Fibroblast of lung (primary cell): ENCODE measurements around the gene BOLA2B.
"Not testable (repeated sequence)": the region's sequence is repeated elsewhere in the genome, so short reads cannot be mapped to it uniquely, and the experiment has no call there.

Source experiments
- CTCF ChIP-seq, 2 donors: IDR thresholded peaks in 1 of 2; conservative IDR thresholded peaks in 1 of 2; 1 replicate in 1 of 2; 2 replicates in 1 of 2; pipeline ENCODE4 v1.5.1; 2011 to 2012; ENCODE audit warnings: low read length in 2 of 2, control low read depth in 1 of 2, inconsistent platforms in 1 of 2, low read depth in 1 of 2, mild to moderate bottlenecking in 1 of 2
- EZH2 ChIP-seq: IDR thresholded peaks from 2 replicates; pipeline ENCODE4 v1.5.1; 2012; ENCODE audit warnings: low read length, control low read depth, mild to moderate bottlenecking; ENCODE audit errors: missing control alignments

- not testable (repeated sequence) for TF ChIP-seq CTCF (conservative IDR thresholded peaks at IDR 0.05 in 1 of 2, IDR thresholded peaks at IDR 0.05 in 1 of 2; ENCODE audit: low read depth in 1 of 2, low read length in 2 of 2); EZH2
These were observed 12.2 kb upstream of the BOLA2B start for GRCh38 chr16:30205541-30206236.
